Left lung (tissue), 10 donors: ENCODE data around the gene GATA1. TPM values are rescaled to one million over a fixed set of nuclear protein-coding genes. Genes with fewer than 3 reads are reported as not detected.

ENCODE experiments used
- ATAC-seq: fragments of 200-7000 bp; cut with Tn5 transposase; one replicate; pipeline ENCODE4 v1.9.1; 2020; ENCODE audit warnings: moderate library complexity
- DNase-seq, 4 donors: peaks; one replicate each; pipeline ENCODE4 v3.0.0-alpha.2; 2013 to 2020
- H3K27ac ChIP-seq, 2 donors: fragments of 200-600 bp; sonication (generic) in 1 of 2; one replicate each; pipeline versions ENCODE4 v1.5.0 to v1.8.0; 2020 to 2021
- H3K27me3 ChIP-seq, 2 donors: fragments of 200-600 bp; sonication (generic) in 1 of 2; one replicate each; pipeline versions ENCODE4 v1.5.0 to v1.8.0; 2020 to 2021
- H3K36me3 ChIP-seq, 2 donors: fragments of 200-600 bp; sonication (generic) in 1 of 2; one replicate each; pipeline versions ENCODE4 v1.5.0 to v1.8.0; 2020 to 2021
- H3K4me1 ChIP-seq, 2 donors: fragments of 200-600 bp; one replicate each; pipeline ENCODE4 v1.8.0; 2021
- H3K4me3 ChIP-seq, 2 donors: fragments of 200-600 bp; sonication (generic) in 1 of 2; one replicate each; pipeline versions ENCODE4 v1.5.0 to v1.8.0; 2020 to 2021; ENCODE audit warnings: mild to moderate bottlenecking in 1 of 2
- H3K9me3 ChIP-seq, 2 donors: fragments of 200-600 bp; sonication (generic) in 1 of 2; one replicate each; pipeline versions ENCODE4 v1.5.0 to v1.8.0; 2020 to 2021
- CTCF ChIP-seq, 2 donors: fragments of 200-600 bp; sonication (generic) in 1 of 2; IDR thresholded peaks; one replicate each; pipeline versions ENCODE4 v1.5.0 to v1.8.0; 2021; ENCODE audit warnings: antibody characterized with exemption in 2 of 2
- intact Hi-C, 2 donors: fragments of 100-400 bp; cut with DNase I; formaldehyde crosslinking; loops; one replicate each; pipeline versions ENCODE4 v1.11.2 to v1.14.2; 2022
- polyA plus RNA-seq, 6 donors: library from polyadenylated mRNA; unstranded; fragments of 120-200 nt; gene quantifications; one replicate each; pipeline ENCODE4 v1.2.1, GENCODE V29; 2013; ENCODE audit not compliant: insufficient read length in 6 of 6
- total RNA-seq, 2 donors: library from RNA; stranded (reverse); fragmentation: NEBNext Ultra II Directional; extraction: Animal tissue kit (Norgen Biotek cat#: 25700); gene quantifications; one replicate each; pipeline ENCODE4 v1.2.1, GENCODE V29; 2021
- donor health status: DM: no; HTN: yes; CAD: no.
- donor health status: DM: no; HTN: no; CAD: no.

The GATA1 gene
- total and polyA plus RNA-seq, 8 donors: 0.47 to 1.3 (median 0.77) TPM

GRCh38 chrX:48782795-48783194 lies 3.6 kb upstream of the GATA1 start:
- Histone ChIP-seq H3K27me3 (no peaks in the 10 kb centered on the region), H3K4me1 (no peaks in the 10 kb centered on the region), H3K4me3 (no peak overlapping the region), H3K9me3 (no peaks in the 10 kb centered on the region), H3K36me3 (no peaks in the 10 kb centered on the region), H3K27ac (no peak overlapping the region)
- no peak for TF ChIP-seq CTCF (IDR thresholded peaks at IDR 0.05)
- DNase-seq (no peak), ATAC-seq (no peak)
- intact Hi-C loops: no loop called here

- no peaks in the 10 kb centered on the region for H3K4me1 ChIP-seq
- intact Hi-C loops: no loop called here
- no peak for TF ChIP-seq CTCF (IDR thresholded peaks at IDR 0.05)
- no peaks in the 10 kb centered on the region for H3K36me3 ChIP-seq
- DNase-seq (no peak), ATAC-seq (no peak)
- H3K27me3 ChIP-seq: no peaks in the 10 kb centered on the region
- no peak overlapping the region for H3K27ac ChIP-seq
- H3K4me3 ChIP-seq: no peak overlapping the region
- no peaks in the 10 kb centered on the region for H3K9me3 ChIP-seq
Observed at GRCh38 chrX:48784726-48785125, 1.7 kb upstream of the GATA1 start.

- H3K36me3 ChIP-seq: no peaks in the 10 kb centered on the region
- no peak for ATAC-seq
- H3K4me3 ChIP-seq: no peak overlapping the region
- no peak for TF ChIP-seq CTCF (IDR thresholded peaks at IDR 0.05)
- H3K9me3 ChIP-seq: no peaks in the 10 kb centered on the region
- no peak for DNase-seq
- no peaks in the 10 kb centered on the region for H3K27me3 ChIP-seq
- intact Hi-C loops: no loop called here
- no peak overlapping the region for H3K27ac ChIP-seq
- H3K4me1 ChIP-seq: no peaks in the 10 kb centered on the region
Observed at GRCh38 chrX:48785186-48785539, 1.2 kb upstream of the GATA1 start.

GRCh38 chrX:48785540-48786214 lies 713 bp upstream of the GATA1 start:
- H3K27me3 ChIP-seq: no peaks in the 10 kb centered on the region
- no peak for DNase-seq
- no peaks in the 10 kb centered on the region for H3K4me1 ChIP-seq
- H3K27ac ChIP-seq: no peak overlapping the region
- H3K9me3 ChIP-seq: no peaks in the 10 kb centered on the region
- no peaks in the 10 kb centered on the region for H3K36me3 ChIP-seq
- TF ChIP-seq CTCF (IDR thresholded peaks at IDR 0.05): no peak
- ATAC-seq: no peak
- intact Hi-C loops: no loop called here
- no peak overlapping the region for H3K4me3 ChIP-seq

GRCh38 chrX:48786825-48787504 lies 575 bp downstream of the GATA1 start:
- DNase-seq (no peak), ATAC-seq (no peak)
- intact Hi-C loops: no loop called here
- no peaks in the 10 kb centered on the region for H3K27me3 ChIP-seq
- TF ChIP-seq CTCF (IDR thresholded peaks at IDR 0.05): no peak
- H3K36me3 ChIP-seq: no peaks in the 10 kb centered on the region
- H3K9me3 ChIP-seq: no peaks in the 10 kb centered on the region
- H3K4me1 ChIP-seq: no peaks in the 10 kb centered on the region
- no peak overlapping the region for H3K4me3 ChIP-seq
- no peak overlapping the region for H3K27ac ChIP-seq
